HG02884 (cell line): ENCODE results near the gene TMEM219.
"Not testable (repeated sequence)": the region's sequence is repeated elsewhere in the genome, so short reads cannot be mapped to it uniquely, and the experiment has no call there.

Source experiments
- ATAC-seq: cut with Tn5 transposase; IDR thresholded peaks from one replicate; pipeline ENCODE4 v1.9.1; 2021; ENCODE audit warnings: mild to moderate bottlenecking, moderate library complexity; ENCODE audit not compliant: unreplicated experiment

Gene TMEM219

GRCh38 chr16:29950806-29951461, 10.9 kb upstream of the TMEM219 start:
- ATAC-seq: no peak

- no peak for ATAC-seq
These were observed 10.1 kb upstream of the TMEM219 start for GRCh38 chr16:29951625-29952365.

GRCh38 chr16:29958756-29959155, 3.1 kb upstream of the TMEM219 start:
- no peak for ATAC-seq

- ATAC-seq: no peak
These were observed 2.6 kb upstream of the TMEM219 start for GRCh38 chr16:29959293-29959692.

- ATAC-seq: not testable (repeated sequence)
These were observed 2.1 kb upstream of the TMEM219 start for GRCh38 chr16:29959821-29960220.

- no peak for ATAC-seq
These were observed 776 bp upstream of the TMEM219 start for GRCh38 chr16:29961127-29961478.

GRCh38 chr16:29962344-29962994, 590 bp downstream of the TMEM219 start:
- no peak for ATAC-seq

GRCh38 chr16:29963021-29963743, 1.3 kb downstream of the TMEM219 start:
- ATAC-seq: no peak

- no peak for ATAC-seq
These were observed 6.3 kb downstream of the TMEM219 start for GRCh38 chr16:29968205-29968604.

GRCh38 chr16:29971304-29971703, 9.4 kb downstream of the TMEM219 start:
- no peak for ATAC-seq

GRCh38 chr16:29972500-29972899, 10.6 kb downstream of the TMEM219 start:
- ATAC-seq: no peak

- no peak for ATAC-seq
These were observed 11.1 kb downstream of the TMEM219 start for GRCh38 chr16:29972992-29973383.

- ATAC-seq: peak; percentile 79
These were observed 11.7 kb downstream of the TMEM219 start, which contains the start of gene TAOK2 for GRCh38 chr16:29973384-29974246. Gene TAOK2, plus strand, starts transcription at chr16:29973868. Its CDS starts 3,905 bp downstream, at chr16:29977773.

GRCh38 chr16:29974291-29975133, 12.6 kb downstream of the TMEM219 start:
- no peak for ATAC-seq

GRCh38 chr16:29975134-29975538, 13.3 kb downstream of the TMEM219 start:
- ATAC-seq: no peak

- ATAC-seq: no peak
These were observed 14.1 kb downstream of the TMEM219 start for GRCh38 chr16:29975811-29976511.

GRCh38 chr16:29977063-29977825, 15.4 kb downstream of the TMEM219 start:
- no peak for ATAC-seq

- no peak for ATAC-seq
These were observed 16.2 kb downstream of the TMEM219 start for GRCh38 chr16:29978081-29978480.
